K562 (cell line): ENCODE measurements around the gene B3GNT9. TPM values are rescaled to one million over a fixed set of nuclear protein-coding genes. Genes with fewer than 3 reads are reported as not detected.

Experiments
- ATAC-seq: fragments of 200-7000 bp; cut with Tn5 transposase; 3 replicates; pipeline ENCODE4 v1.9.1; 2020; ENCODE audit warnings: moderate library complexity
- BruUV-seq: library from RNA; stranded (reverse); fragments of 400-500 nt; replicated peaks from 2 replicates; lab custom pipeline; 2021; lab: Mats Ljungman, UMichigan
- CTCF ChIA-PET: fragments of 300-600 bp; formaldehyde crosslinking; extraction: SDS; loops from one replicate; lab custom pipeline; 2021; ENCODE audit warnings: low intra/inter-chr PET ratio; lab: Yijun Ruan, JAX
- POLR2A ChIA-PET: fragments of 300-600, 350-650 bp; sonication (Branson Sonifier 250); formaldehyde crosslinking; extraction: SDS; loops from one replicate; lab custom pipeline; 2021; ENCODE audit warnings: antibody characterized with exemption, inconsistent platforms; lab: Yijun Ruan, JAX
- DNase-seq, 4 experiments: peaks; one replicate each; pipeline versions ENCODE4 v3.0.0 to v3.0.0-alpha.2; 2011 to 2018; ENCODE audit warnings: low spot score in 3 of 4, mixed read lengths in 3 of 4; ENCODE audit errors: extremely low read depth in 1 of 4
- FAIRE-seq: peaks from 2 replicates; lab custom pipeline; 2011; peaks lifted over from hg19 to GRCh38; lab: Jason Lieb, UNC
- H2AFZ ChIP-seq: 2 replicates; pipeline ENCODE4 v1.6.0; 2011; ENCODE audit warnings: low read depth, low read length, control low read depth, inconsistent platforms
- H3K27ac ChIP-seq: fragments of 200-600 bp; 3 replicates; pipeline ENCODE4 v1.8.0; 2011; ENCODE audit warnings: low read depth, mild to moderate bottlenecking, control low read depth, inconsistent platforms, low read length, moderate library complexity, mixed read lengths; ENCODE audit errors: extremely low read depth
- H3K27me3 ChIP-seq, 2 experiments: fragments of 300-600 bp in 1 of 2; 2 replicates in 1 of 2; 3 replicates in 1 of 2; pipeline versions ENCODE4 v1.6.0 to v1.8.0; 2011; ENCODE audit warnings: inconsistent platforms in 2 of 2, low read length in 2 of 2, mild to moderate bottlenecking in 1 of 2, mixed read lengths in 1 of 2, moderate library complexity in 1 of 2; ENCODE audit not compliant: control insufficient read depth in 2 of 2, insufficient read depth in 2 of 2
- H3K36me3 ChIP-seq: fragments of 300-600 bp; 3 replicates; pipeline ENCODE4 v1.8.0; 2011; ENCODE audit warnings: mild to moderate bottlenecking, low read length, inconsistent platforms; ENCODE audit not compliant: control insufficient read depth, insufficient read depth
- H3K4me1 ChIP-seq, 2 experiments: fragments of 200-600 bp in 1 of 2; replicated peaks in 1 of 2; 2 replicates in 1 of 2; 3 replicates in 1 of 2; pipeline versions ENCODE4 v1.5.1 to v1.8.0; 2011; ENCODE audit warnings: inconsistent platforms in 2 of 2, low read length in 2 of 2, mild to moderate bottlenecking in 1 of 2, mixed read lengths in 1 of 2, moderate library complexity in 1 of 2; ENCODE audit not compliant: control insufficient read depth in 2 of 2, insufficient read depth in 2 of 2
- H3K4me2 ChIP-seq: 2 replicates; pipeline ENCODE4 v1.6.1; 2011; ENCODE audit warnings: low read length, control low read depth, inconsistent platforms, mixed read lengths; ENCODE audit not compliant: insufficient read depth
- H3K4me3 ChIP-seq: fragments of 200-600 bp; sonication (generic), shearing (Covaris generic); 2 replicates; pipeline ENCODE4 v1.5.1; 2016; ENCODE audit warnings: control low read depth, inconsistent platforms
- H3K79me2 ChIP-seq: fragments of 200-600 bp; 3 replicates; pipeline ENCODE4 v1.8.0; 2011; ENCODE audit warnings: low read length, inconsistent platforms; ENCODE audit not compliant: control insufficient read depth, insufficient read depth
- H3K9ac ChIP-seq, 2 experiments: 2 replicates each; pipeline versions ENCODE4 v1.6.0 to v1.6.1; 2011; ENCODE audit warnings: low read depth in 2 of 2, low read length in 2 of 2, control low read depth in 1 of 2, inconsistent platforms in 1 of 2, mild to moderate bottlenecking in 1 of 2, mixed read lengths in 1 of 2; ENCODE audit not compliant: insufficient read depth in 1 of 2
- H3K9me1 ChIP-seq: one replicate; pipeline ENCODE4 v1.6.0; 2011; ENCODE audit warnings: inconsistent platforms, mild to moderate bottlenecking, low read length, moderate library complexity; ENCODE audit not compliant: control insufficient read depth, insufficient read depth
- H3K9me3 ChIP-seq: replicated peaks from 2 replicates; pipeline ENCODE4 v1.5.1; 2011; ENCODE audit warnings: low read depth, low read length, inconsistent platforms; ENCODE audit not compliant: control insufficient read depth, insufficient read depth
- H4K20me1 ChIP-seq: replicated peaks from 2 replicates; pipeline ENCODE4 v1.6.1; 2011; ENCODE audit warnings: low read length, inconsistent platforms, mixed read lengths; ENCODE audit not compliant: control insufficient read depth, insufficient read depth
- DNMT1 ChIP-seq: fragments of 450-650 bp; IDR thresholded peaks from 2 replicates; pipeline ENCODE4 v1.6.1; 2016; ENCODE audit warnings: antibody characterized with exemption, mild to moderate bottlenecking
- GABPB1 ChIP-seq: sonication (generic); formaldehyde crosslinking; IDR thresholded peaks from 2 replicates; pipeline ENCODE4 v1.8.0; 2022; ENCODE audit warnings: mild to moderate bottlenecking, missing genetic modification reagents
- MEF2A ChIP-seq: IDR thresholded peaks from 2 replicates; pipeline ENCODE4 v1.6.1; 2011; ENCODE audit warnings: low read depth, mild to moderate bottlenecking, low read length, moderate library complexity; ENCODE audit not compliant: control insufficient read depth
- POLR2G ChIP-seq: fragments of 200-400 bp; formaldehyde crosslinking; IDR thresholded peaks from 2 replicates; pipeline ENCODE4 v1.6.1; 2017; ENCODE audit warnings: low read depth, mild to moderate bottlenecking, antibody characterized with exemption, low read length, moderate library complexity
- TAF15 ChIP-seq: fragments of 200-400 bp; formaldehyde crosslinking; IDR thresholded peaks from 2 replicates; pipeline ENCODE4 v1.6.1; 2017; ENCODE audit warnings: mild to moderate bottlenecking, low read depth, low read length, moderate library complexity
- WGBS: fragments of 100-300 bp; shearing (Covaris generic); methylation state at CpG from one replicate; pipeline ENCODE4 v1.1.6; 2016; ENCODE audit warnings: low coverage, mixed read lengths; ENCODE audit not compliant: insufficient coverage; ENCODE audit errors: missing lambda C conversion rate; 5-methylcytosine and 5-hydroxymethylcytosine counted together
- in situ Hi-C: fragments of 300-500 bp; cut with MboI; formaldehyde crosslinking; loops from 4 replicates; pipeline ENCODE4 v1.15.0; 2018; ENCODE audit warnings: inconsistent platforms, mixed read lengths
- intact Hi-C: fragments of 100-400 bp; cut with micrococcal nuclease; formaldehyde crosslinking; loops from 2 replicates; pipeline ENCODE4 v1.14.2; 2022
- polyA plus RNA-seq, 8 experiments: library from polyadenylated mRNA; depleted of rRNA in 4 of 8; stranded (reverse) in 5 of 8; unstranded in 3 of 8; fragments of >200 nt; fragmentation: Nextera tagmentation in 2 of 8; fragmentation: Illumina TruSeq in 1 of 8; extraction: Ambion mirVana in 2 of 8; extraction: Trizol in 1 of 8; gene quantifications; 2 replicates each; pipeline versions ENCODE4 v1.2.1 to v1.2.3, GENCODE V29; 2011 to 2014; ENCODE audit warnings: inconsistent platforms in 1 of 8, missing spikeins in 1 of 8
- total RNA-seq, 7 experiments: library from RNA; depleted of rRNA in 6 of 7; stranded (reverse); fragments of >200 nt in 6 of 7; fragmentation: Illumina TruSeq in 2 of 7; extraction: Trizol in 2 of 7; gene quantifications; 2 replicates each; pipeline versions ENCODE4 v1.2.1 to v1.2.3, GENCODE V29; 2011 to 2021; ENCODE audit warnings: low replicate concordance in 1 of 7

Gene B3GNT9
- total and polyA plus RNA-seq, 9 of the 15 experiments (the other 6 are each of a cell fraction or from before 2014, with no cell fraction given), result 0.01 to 1.8 (median 1.1) TPM; not detected in 1

DNA sequence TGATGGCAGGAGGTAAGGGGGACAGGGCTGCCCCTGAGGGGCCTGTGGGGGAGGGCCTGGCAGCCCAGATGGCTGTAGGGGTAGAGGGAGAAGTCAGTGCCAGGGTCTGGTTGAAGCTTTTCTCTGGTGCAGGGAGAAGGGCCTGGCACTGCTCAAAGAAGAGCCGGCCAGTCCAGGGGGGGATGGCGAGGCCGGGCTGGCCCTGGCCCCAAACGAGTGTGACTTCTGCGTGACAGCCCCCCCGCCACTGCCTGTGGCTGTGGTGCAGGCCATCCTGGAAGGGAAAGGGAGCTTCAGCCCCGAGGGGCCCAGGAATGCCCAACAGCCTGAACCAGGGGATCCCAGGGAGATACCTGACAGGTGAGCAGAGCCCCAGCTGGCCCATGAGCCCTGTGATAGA is 16.8 kb upstream of the B3GNT9 start:
- Histone ChIP-seq H3K9ac (0 out of 4 replicates have a peak overlapping the region, but pooled peaks of 1 of the 2 experiments have one; percentile 14), H3K36me3 (peaks cover 11% of the 10 kb centered on the region; the same call in 2 of the 3 replicates), H3K9me3 (no peaks in the 10 kb centered on the region), H3K9me1 (no peaks in the 10 kb centered on the region), H3K27ac (no peak overlapping the region), H2AFZ (no peak overlapping the region), H3K27me3 (no peaks in the 10 kb centered on the region), H4K20me1 (no peaks in the 10 kb centered on the region), H3K4me1 (peaks cover 28 to 78% of the 10 kb centered on the region in 2 experiments), H3K4me2 (no peak overlapping the region), H3K79me2 (no peaks in the 10 kb centered on the region; the same call in 2 of the 3 replicates), H3K4me3 (no peak overlapping the region)
- TF ChIP-seq DNMT1 (no peak), GABPB1 (CRISPR knock-in tag) (no peak), TAF15 (no peak), MEF2A (no peak), POLR2G (0 out of 2 replicates have a peak, but pooled peaks have one; percentile 15)
- FAIRE-seq (no peak), DNase-seq (no peak), ATAC-seq (no peak)
- POLR2A ChIA-PET, result no interaction called here
- BruUV-seq, result no TSS peak
- CTCF ChIA-PET, result no interaction called here
- WGBS, result 77% methylated on average over 6 of the region's 7 CpGs
- in situ Hi-C loops, result loop anchor here (25.0 kb wide), 1 partner anchor 205 kb away; the partner anchor contains the start of gene CES3
- intact Hi-C loops, result no loop called here
